Adrenal gland (tissue), 5 donors: ENCODE measurements around the gene NAPG.

ENCODE experiments used
- POLR2A ChIP-seq, 2 donors: fragments of 450-650 bp; IDR thresholded peaks; one replicate each; pipeline ENCODE4 v1.6.1; 2017; ENCODE audit warnings: antibody characterized with exemption in 2 of 2, mild to moderate bottlenecking in 2 of 2, moderate library complexity in 1 of 2
- TF ChIP-seq, protein P1 (sequence below), 6 experiments: fragments of 450-650 bp in 4 of 6; fragments of 200-600 bp in 2 of 6; sonication (generic) in 1 of 6; IDR thresholded peaks; 1 replicate in 5 of 6; 2 replicates in 1 of 6; pipeline versions ENCODE4 v1.5.1 to v1.8.0; 2016 to 2021; ENCODE audit warnings: antibody characterized with exemption in 6 of 6, mild to moderate bottlenecking in 2 of 6, moderate library complexity in 1 of 6
- donor health status: DM: no; HTN: no; CAD: no.

DNA sequence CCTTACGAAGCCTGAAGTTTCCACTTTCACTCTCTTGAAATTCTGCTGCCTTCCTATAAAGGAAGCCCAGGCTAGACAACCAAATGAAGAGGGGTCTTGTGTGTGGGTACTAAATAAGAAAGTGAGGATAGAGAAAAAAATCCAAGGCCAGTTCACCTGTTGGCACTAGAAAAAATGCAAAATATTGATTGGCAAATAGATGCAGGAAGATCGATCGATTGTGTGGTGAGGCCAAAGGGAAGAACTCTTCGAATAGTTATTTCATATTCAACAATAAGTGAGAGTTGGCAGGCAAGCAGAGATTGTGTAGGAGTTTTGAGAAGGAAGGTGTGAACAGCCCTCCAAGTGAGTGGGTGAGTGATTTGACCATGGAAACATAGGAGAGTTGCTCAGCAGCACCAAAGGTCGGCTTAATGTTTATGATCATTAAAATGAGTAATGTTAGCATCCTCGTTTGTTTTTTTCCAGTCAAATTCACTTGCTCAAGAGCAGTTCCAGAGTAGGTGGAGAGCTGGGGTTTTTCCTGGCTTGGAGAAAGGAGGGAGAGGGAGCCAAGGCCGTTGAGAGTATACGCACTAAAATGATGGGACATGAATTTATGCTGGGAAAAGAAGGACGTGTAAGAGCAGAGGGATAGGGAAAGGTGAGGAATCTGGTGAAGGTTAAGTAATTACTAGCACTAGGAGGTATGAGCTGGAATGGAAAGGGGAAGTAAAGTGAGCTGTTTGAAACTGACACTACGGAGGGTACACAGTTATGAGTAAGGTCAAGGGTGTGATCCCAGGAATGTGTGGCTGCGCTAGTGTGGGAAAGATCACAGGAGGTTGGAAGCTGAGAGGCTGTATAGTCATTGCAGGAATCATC, 1.1 kb upstream of the NAPG start:
- TF ChIP-seq, protein P1, sequence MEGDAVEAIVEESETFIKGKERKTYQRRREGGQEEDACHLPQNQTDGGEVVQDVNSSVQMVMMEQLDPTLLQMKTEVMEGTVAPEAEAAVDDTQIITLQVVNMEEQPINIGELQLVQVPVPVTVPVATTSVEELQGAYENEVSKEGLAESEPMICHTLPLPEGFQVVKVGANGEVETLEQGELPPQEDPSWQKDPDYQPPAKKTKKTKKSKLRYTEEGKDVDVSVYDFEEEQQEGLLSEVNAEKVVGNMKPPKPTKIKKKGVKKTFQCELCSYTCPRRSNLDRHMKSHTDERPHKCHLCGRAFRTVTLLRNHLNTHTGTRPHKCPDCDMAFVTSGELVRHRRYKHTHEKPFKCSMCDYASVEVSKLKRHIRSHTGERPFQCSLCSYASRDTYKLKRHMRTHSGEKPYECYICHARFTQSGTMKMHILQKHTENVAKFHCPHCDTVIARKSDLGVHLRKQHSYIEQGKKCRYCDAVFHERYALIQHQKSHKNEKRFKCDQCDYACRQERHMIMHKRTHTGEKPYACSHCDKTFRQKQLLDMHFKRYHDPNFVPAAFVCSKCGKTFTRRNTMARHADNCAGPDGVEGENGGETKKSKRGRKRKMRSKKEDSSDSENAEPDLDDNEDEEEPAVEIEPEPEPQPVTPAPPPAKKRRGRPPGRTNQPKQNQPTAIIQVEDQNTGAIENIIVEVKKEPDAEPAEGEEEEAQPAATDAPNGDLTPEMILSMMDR (IDR thresholded peaks at IDR 0.05), result no peak
- no peak for TF ChIP-seq POLR2A (IDR thresholded peaks at IDR 0.05)
